BLaER1 treated with 17β-estradiol and CSF1 and Interleukin-3, amounts not matched to agents 10 nM and 100 nM (cell line): ENCODE measurements around the gene RUNX1.

Experiments
- H3K27ac ChIP-seq, 11 experiments: shearing (Covaris generic); formaldehyde crosslinking; 2 replicates each; pipeline ENCODE4 v1.8.1; 2022
- H3K27me3 ChIP-seq, 11 experiments: shearing (Covaris generic); formaldehyde crosslinking; 2 replicates each; pipeline ENCODE4 v1.8.1; 2022
- H3K36me3 ChIP-seq, 11 experiments: shearing (Covaris generic); formaldehyde crosslinking; 2 replicates each; pipeline ENCODE4 v1.8.1; 2022
- H3K4me1 ChIP-seq, 10 experiments: shearing (Covaris generic); formaldehyde crosslinking; 2 replicates each; pipeline ENCODE4 v1.8.1; 2022
- H3K4me2 ChIP-seq, 11 experiments: shearing (Covaris generic); formaldehyde crosslinking; 2 replicates each; pipeline ENCODE4 v1.8.1; 2022
- H3K4me3 ChIP-seq, 10 experiments: shearing (Covaris generic); formaldehyde crosslinking; 2 replicates each; pipeline ENCODE4 v1.8.1; 2022
- H3K9ac ChIP-seq, 11 experiments: shearing (Covaris generic); formaldehyde crosslinking; 2 replicates each; pipeline ENCODE4 v1.8.1; 2022
- H3K9me3 ChIP-seq, 11 experiments: shearing (Covaris generic); formaldehyde crosslinking; replicated peaks in 1 of 11; 2 replicates each; pipeline ENCODE4 v1.8.1; 2022
- H4K20me1 ChIP-seq, 11 experiments: shearing (Covaris generic); formaldehyde crosslinking; 2 replicates each; pipeline ENCODE4 v1.8.1; 2022
- Cebpa-rat ChIP-seq, 11 experiments: shearing (Covaris generic); IDR thresholded peaks; 2 replicates each; pipeline ENCODE4 v1.8.1; 2022

The RUNX1 gene

DNA sequence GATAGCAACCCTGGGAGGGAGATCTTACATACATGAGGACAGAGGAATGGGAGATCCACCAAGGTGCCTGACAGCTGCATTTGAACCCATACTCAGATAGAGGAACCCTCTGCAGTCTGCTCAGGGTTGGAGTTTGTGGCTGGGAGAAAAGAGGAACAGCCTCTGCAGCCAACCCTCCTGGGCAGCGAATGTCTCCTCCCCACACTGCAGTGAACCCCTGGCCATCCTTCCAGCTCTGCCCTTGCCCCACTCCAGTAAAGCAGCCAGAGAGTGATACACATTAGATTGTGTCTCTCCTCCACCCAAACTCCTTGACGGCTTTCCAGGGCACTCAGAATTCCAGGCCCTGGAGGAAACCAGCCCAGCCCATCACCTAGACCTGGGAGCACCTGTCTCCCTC, 137.7 kb downstream of the RUNX1 start:
- Histone ChIP-seq H3K4me1 (peaks cover 72 to 100% (median 97%) of the 10 kb centered on the region in 10 experiments), H3K9ac (peak overlapping the region in 9 of 11 experiments; percentile 64 to 85 (median 81); a peak in 17 of 22 replicates), H3K4me2 (peak overlapping the region; percentile 81 to 94 (median 90)), H4K20me1 (peaks cover 0 to 61% (median 40%) of the 10 kb centered on the region in 11 experiments; a peak in 13 of 22 replicates), H3K4me3 (peak overlapping the region in 4 of 10 experiments; percentile 7 to 43 (median 28); a peak in 4 of 20 replicates), H3K27me3 (no peaks in the 10 kb centered on the region), H3K27ac (peak overlapping the region in 9 of 11 experiments; percentile 82 to 97 (median 95); a peak in 18 of 22 replicates), H3K9me3 (no peaks in the 10 kb centered on the region), H3K36me3 (peaks cover 0 to 38% (median 25%) of the 10 kb centered on the region in 11 experiments; a peak in 15 of 22 replicates)
- no peak for TF ChIP-seq Cebpa-rat (IDR thresholded peaks at IDR 0.05)

- Histone ChIP-seq H3K4me3 (peak overlapping the region in 5 of 10 experiments; percentile 1 to 40 (median 6); a peak in 6 of 20 replicates), H3K27ac (peak overlapping the region in 10 of 11 experiments; percentile 7 to 97 (median 95); a peak in 20 of 22 replicates), H3K27me3 (no peaks in the 10 kb centered on the region), H3K4me2 (peak overlapping the region; percentile 81 to 94 (median 90)), H3K36me3 (peaks cover 0 to 35% (median 18%) of the 10 kb centered on the region in 11 experiments; a peak in 14 of 22 replicates), H3K9me3 (no peaks in the 10 kb centered on the region), H4K20me1 (peaks cover 0 to 52% (median 31%) of the 10 kb centered on the region in 11 experiments; a peak in 13 of 22 replicates), H3K9ac (peak overlapping the region in 9 of 11 experiments; percentile 64 to 85 (median 81); a peak in 18 of 22 replicates), H3K4me1 (peaks cover 81 to 100% (median 98%) of the 10 kb centered on the region in 10 experiments)
- no peak for TF ChIP-seq Cebpa-rat (IDR thresholded peaks at IDR 0.05)
These were observed 138.7 kb downstream of the RUNX1 start for GRCh38 chr21:34910396-34910795.

GRCh38 chr21:34909492-34910292, 139.4 kb downstream of the RUNX1 start:
- H3K9ac ChIP-seq, result peak overlapping the region in 9 of 11 experiments; percentile 64 to 85 (median 81); a peak in 18 of 22 replicates
- peaks cover 87 to 100% (median 99%) of the 10 kb centered on the region in 10 experiments for H3K4me1 ChIP-seq
- peaks cover 0 to 34% (median 11%) of the 10 kb centered on the region in 11 experiments; a peak in 14 of 22 replicates for H3K36me3 ChIP-seq
- no peaks in the 10 kb centered on the region for H3K27me3 ChIP-seq
- no peaks in the 10 kb centered on the region for H3K9me3 ChIP-seq
- TF ChIP-seq Cebpa-rat (IDR thresholded peaks at IDR 0.05), result no peak
- H3K4me2 ChIP-seq, result peak overlapping the region; percentile 81 to 94 (median 90)
- peak overlapping the region in 3 of 10 experiments; percentile 13 to 40 (median 25); a peak in 7 of 20 replicates for H3K4me3 ChIP-seq
- H4K20me1 ChIP-seq, result peaks cover 0 to 45% (median 24%) of the 10 kb centered on the region in 11 experiments; a peak in 13 of 22 replicates
- H3K27ac ChIP-seq, result peak overlapping the region in 10 of 11 experiments; percentile 41 to 97 (median 95); a peak in 21 of 22 replicates

DNA sequence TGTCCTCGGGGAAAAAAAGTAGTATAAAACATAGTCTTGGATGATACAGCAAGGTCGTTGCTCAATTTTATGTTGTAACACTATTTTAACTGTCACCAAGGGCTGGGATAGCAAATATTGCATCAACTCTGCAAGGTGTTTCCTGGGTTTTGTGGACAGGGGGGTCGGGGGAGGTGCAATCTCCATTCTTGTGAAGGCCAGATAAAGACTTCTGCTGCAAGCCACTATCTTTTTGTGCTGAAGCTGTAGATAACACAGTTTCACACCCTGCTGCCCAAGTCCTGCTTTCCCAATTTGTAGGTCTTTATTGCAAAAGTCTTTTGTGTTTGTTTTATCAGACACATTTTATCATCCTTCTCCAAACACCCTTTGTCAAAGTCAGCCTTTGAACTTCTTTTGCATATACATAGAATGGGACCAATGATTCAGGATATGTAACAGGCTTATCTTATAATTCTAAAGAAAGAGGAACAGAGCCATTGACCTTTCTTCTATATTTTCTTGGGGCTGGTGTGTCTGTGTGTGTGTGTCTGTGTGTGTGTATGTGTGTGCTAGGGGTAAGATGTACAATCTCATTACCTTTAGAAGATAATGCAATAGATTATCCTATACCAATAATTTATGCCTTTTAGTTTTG, 140.6 kb downstream of the RUNX1 start:
- Histone ChIP-seq H3K9me3 (no peaks in the 10 kb centered on the region), H3K27ac (peak overlapping the region in 10 of 11 experiments; percentile 41 to 97 (median 95); a peak in 19 of 22 replicates), H3K27me3 (no peaks in the 10 kb centered on the region), H3K4me1 (peaks cover 79 to 93% (median 89%) of the 10 kb centered on the region in 10 experiments), H3K4me2 (peak overlapping the region; percentile 81 to 94 (median 90)), H4K20me1 (peaks cover 0 to 33% (median 13%) of the 10 kb centered on the region in 11 experiments; a peak in 12 of 22 replicates), H3K9ac (peak overlapping the region in 9 of 11 experiments; percentile 64 to 85 (median 81); a peak in 18 of 22 replicates), H3K36me3 (peaks cover 0 to 22% (median 0%) of the 10 kb centered on the region in 11 experiments; a peak in 8 of 22 replicates), H3K4me3 (peak overlapping the region in 2 of 10 experiments; percentile 24 to 32; a peak in 2 of 20 replicates)
- peak; percentile 50 to 100 (median 100); a peak in 20 of 22 replicates for TF ChIP-seq Cebpa-rat (IDR thresholded peaks at IDR 0.05)

GRCh38 chr21:34907461-34908418, 141.4 kb downstream of the RUNX1 start:
- no peak for TF ChIP-seq Cebpa-rat (IDR thresholded peaks at IDR 0.05)
- Histone ChIP-seq H3K4me3 (peak overlapping the region in 4 of 10 experiments; percentile 10 to 32 (median 25); a peak in 5 of 20 replicates), H3K27me3 (no peaks in the 10 kb centered on the region), H3K27ac (peak overlapping the region; percentile 15 to 97 (median 95); a peak in 21 of 22 replicates), H3K4me1 (peaks cover 71 to 85% (median 83%) of the 10 kb centered on the region in 10 experiments), H3K4me2 (peak overlapping the region; percentile 81 to 94 (median 90)), H3K9me3 (peaks cover 0 to 1% (median 0%) of the 10 kb centered on the region in 11 experiments; a peak in 3 of 22 replicates), H3K9ac (peak overlapping the region; percentile 10 to 85 (median 81); a peak in 21 of 22 replicates), H3K36me3 (peaks cover 0 to 24% (median 2%) of the 10 kb centered on the region in 11 experiments; a peak in 14 of 22 replicates), H4K20me1 (peaks cover 0 to 25% (median 9%) of the 10 kb centered on the region in 11 experiments; a peak in 12 of 22 replicates)

- peaks cover 0 to 38% (median 16%) of the 10 kb centered on the region in 11 experiments; a peak in 16 of 22 replicates for H3K36me3 ChIP-seq
- H3K27ac ChIP-seq, result peak overlapping the region in 9 of 11 experiments; percentile 82 to 97 (median 95); a peak in 18 of 22 replicates
- peaks cover 0 to 12% (median 3%) of the 10 kb centered on the region in 11 experiments; a peak in 14 of 22 replicates for H3K9me3 ChIP-seq
- TF ChIP-seq Cebpa-rat (IDR thresholded peaks at IDR 0.05), result no peak
- H3K4me1 ChIP-seq, result peaks cover 57 to 79% (median 70%) of the 10 kb centered on the region in 10 experiments
- peak overlapping the region in 9 of 11 experiments; percentile 4 to 85 (median 81); a peak in 13 of 22 replicates for H3K9ac ChIP-seq
- peak overlapping the region; percentile 81 to 94 (median 90) for H3K4me2 ChIP-seq
- peaks cover 0 to 14% (median under 1%) of the 10 kb centered on the region in 11 experiments; a peak in 8 of 22 replicates for H4K20me1 ChIP-seq
- H3K4me3 ChIP-seq, result no peak overlapping the region
- H3K27me3 ChIP-seq, result no peaks in the 10 kb centered on the region
These were observed 142.7 kb downstream of the RUNX1 start for GRCh38 chr21:34906401-34906800.

DNA sequence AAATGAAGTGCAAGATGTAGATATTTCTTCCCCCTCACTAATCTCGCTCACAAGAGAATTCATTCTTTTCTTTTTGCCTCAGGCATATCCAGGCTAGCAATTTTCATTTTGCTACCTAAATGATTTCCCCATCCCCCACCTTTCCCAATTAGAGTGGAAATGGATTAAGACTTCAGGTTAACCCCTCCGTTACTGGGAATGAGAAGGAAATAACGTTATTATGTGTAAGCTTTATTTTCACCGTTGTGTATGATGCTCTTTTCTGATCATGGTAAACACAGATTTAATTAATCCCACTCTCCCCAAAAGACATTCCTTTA, 143.9 kb downstream of the RUNX1 start:
- peaks cover 0 to 22% (median 15%) of the 10 kb centered on the region in 11 experiments; a peak in 16 of 22 replicates for H3K9me3 ChIP-seq
- peaks cover 0 to 46% (median 28%) of the 10 kb centered on the region in 11 experiments; a peak in 17 of 22 replicates for H3K36me3 ChIP-seq
- H4K20me1 ChIP-seq, result peaks cover 0 to 5% (median 0%) of the 10 kb centered on the region in 11 experiments; a peak in 4 of 22 replicates
- peaks cover 45 to 68% (median 58%) of the 10 kb centered on the region in 10 experiments for H3K4me1 ChIP-seq
- H3K27me3 ChIP-seq, result no peaks in the 10 kb centered on the region
- H3K9ac ChIP-seq, result peak overlapping the region in 1 of 11 experiments; percentile 19; a peak in 1 of 22 replicates
- TF ChIP-seq Cebpa-rat (IDR thresholded peaks at IDR 0.05), result no peak
- peak overlapping the region in 9 of 11 experiments; percentile 40 to 92 (median 89); a peak in 14 of 22 replicates for H3K4me2 ChIP-seq
- H3K4me3 ChIP-seq, result no peak overlapping the region
- peak overlapping the region in 9 of 11 experiments; percentile 82 to 97 (median 95); a peak in 17 of 22 replicates for H3K27ac ChIP-seq
